ENCODE data around the gene TLX2.
A peak's percentile ranks its signal among the peaks of the same experiment; 100 is the strongest.

Gene TLX2

GRCh38 chr2:74524005-74524404 lies 9.8 kb downstream of the TLX2 start:
- Histone ChIP-seq H3K27me3 (ENCODE audit: control insufficient read depth, insufficient read depth, low read length) (peaks cover 45% of the 10 kb centered on the region), H3K9me3 (ENCODE audit: control insufficient read depth, insufficient read depth, low read length) (no peaks in the 10 kb centered on the region), H3K4me1 (ENCODE audit: control insufficient read depth, insufficient read depth, low read length) (peaks cover 3% of the 10 kb centered on the region), H3K4me3 (ENCODE audit: low read depth, low read length) (no peak overlapping the region), H3K9ac (ENCODE audit: low read depth, low read length) (no peak overlapping the region), H3K36me3 (ENCODE audit: control insufficient read depth, insufficient read depth, low read length) (peaks cover 17% of the 10 kb centered on the region)

- Histone ChIP-seq H3K9me3 (ENCODE audit: control insufficient read depth, insufficient read depth, low read length) (no peaks in the 10 kb centered on the region), H3K36me3 (ENCODE audit: control insufficient read depth, insufficient read depth, low read length) (peaks cover 17% of the 10 kb centered on the region), H3K4me3 (ENCODE audit: low read depth, low read length) (no peak overlapping the region), H3K9ac (ENCODE audit: low read depth, low read length) (no peak overlapping the region), H3K4me1 (ENCODE audit: control insufficient read depth, insufficient read depth, low read length) (peaks cover 3% of the 10 kb centered on the region), H3K27me3 (ENCODE audit: control insufficient read depth, insufficient read depth, low read length) (peaks cover 34% of the 10 kb centered on the region)
Observed at GRCh38 chr2:74524955-74525716, 10.9 kb downstream of the TLX2 start.

- peaks cover 29% of the 10 kb centered on the region for H3K27me3 ChIP-seq (ENCODE audit: control insufficient read depth, insufficient read depth, low read length)
- H3K4me1 ChIP-seq (ENCODE audit: control insufficient read depth, insufficient read depth, low read length) = peaks cover 3% of the 10 kb centered on the region
- H3K4me3 ChIP-seq (ENCODE audit: low read depth, low read length) = no peak within 1 kb of the TSS
- H3K9me3 ChIP-seq (ENCODE audit: control insufficient read depth, insufficient read depth, low read length) = no peaks in the 10 kb centered on the region
- H3K36me3 ChIP-seq (ENCODE audit: control insufficient read depth, insufficient read depth, low read length) = peaks cover 17% of the 10 kb centered on the region
- no peak within 1 kb of the TSS for H3K9ac ChIP-seq (ENCODE audit: low read depth, low read length)
Observed at GRCh38 chr2:74525717-74526648, 11.7 kb downstream of the TLX2 start, which contains the start of gene DQX1. TSS of gene DQX1 (minus strand) at chr2:74526231. CDS start at chr2:74525729, 502 bp downstream.

- no peak overlapping the region for H3K4me3 ChIP-seq (ENCODE audit: low read depth, low read length)
- H3K27me3 ChIP-seq (ENCODE audit: control insufficient read depth, insufficient read depth, low read length) = peaks cover 26% of the 10 kb centered on the region
- no peak overlapping the region for H3K9ac ChIP-seq (ENCODE audit: low read depth, low read length)
- H3K9me3 ChIP-seq (ENCODE audit: control insufficient read depth, insufficient read depth, low read length) = no peaks in the 10 kb centered on the region
- peaks cover 17% of the 10 kb centered on the region for H3K36me3 ChIP-seq (ENCODE audit: control insufficient read depth, insufficient read depth, low read length)
- peaks cover 3% of the 10 kb centered on the region for H3K4me1 ChIP-seq (ENCODE audit: control insufficient read depth, insufficient read depth, low read length)
Observed at GRCh38 chr2:74526649-74527230, 12.5 kb downstream of the TLX2 start.

- Histone ChIP-seq H3K4me3 (ENCODE audit: low read depth, low read length) (no peak overlapping the region), H3K27me3 (ENCODE audit: control insufficient read depth, insufficient read depth, low read length) (peaks cover 16% of the 10 kb centered on the region), H3K9ac (ENCODE audit: low read depth, low read length) (no peak overlapping the region), H3K36me3 (ENCODE audit: control insufficient read depth, insufficient read depth, low read length) (peaks cover 17% of the 10 kb centered on the region), H3K4me1 (ENCODE audit: control insufficient read depth, insufficient read depth, low read length) (peaks cover 3% of the 10 kb centered on the region), H3K9me3 (ENCODE audit: control insufficient read depth, insufficient read depth, low read length) (no peaks in the 10 kb centered on the region)
Observed at GRCh38 chr2:74527741-74528140, 13.5 kb downstream of the TLX2 start.

GRCh38 chr2:74528600-74529356 lies 14.5 kb downstream of the TLX2 start:
- H3K36me3 ChIP-seq (ENCODE audit: control insufficient read depth, insufficient read depth, low read length) = peaks cover 17% of the 10 kb centered on the region
- peak overlapping the region; percentile 87 for H3K9ac ChIP-seq (ENCODE audit: low read depth, low read length)
- no peaks in the 10 kb centered on the region for H3K9me3 ChIP-seq (ENCODE audit: control insufficient read depth, insufficient read depth, low read length)
- H3K4me3 ChIP-seq (ENCODE audit: low read depth, low read length) = peak overlapping the region; percentile 99
- H3K4me1 ChIP-seq (ENCODE audit: control insufficient read depth, insufficient read depth, low read length) = peaks cover 3% of the 10 kb centered on the region
- peaks cover 5% of the 10 kb centered on the region for H3K27me3 ChIP-seq (ENCODE audit: control insufficient read depth, insufficient read depth, low read length)

- Histone ChIP-seq H3K4me3 (ENCODE audit: low read depth, low read length) (peak within 1 kb of the TSS; percentile 99), H3K36me3 (ENCODE audit: control insufficient read depth, insufficient read depth, low read length) (peaks cover 17% of the 10 kb centered on the region), H3K9me3 (ENCODE audit: control insufficient read depth, insufficient read depth, low read length) (no peaks in the 10 kb centered on the region), H3K9ac (ENCODE audit: low read depth, low read length) (peak within 1 kb of the TSS; percentile 87), H3K27me3 (ENCODE audit: control insufficient read depth, insufficient read depth, low read length) (peaks cover 3% of the 10 kb centered on the region), H3K4me1 (ENCODE audit: control insufficient read depth, insufficient read depth, low read length) (peaks cover 3% of the 10 kb centered on the region)
Observed at GRCh38 chr2:74529357-74530238, 15.3 kb downstream of the TLX2 start, which contains the start of the genes AUP1 and HTRA2. TSS of gene AUP1 (minus strand) at chr2:74529706. CDS start at chr2:74529629, 77 bp downstream. TSS of gene HTRA2 (plus strand) at chr2:74529933. CDS start at chr2:74530007, 74 bp downstream.

- Histone ChIP-seq H3K4me3 (ENCODE audit: low read depth, low read length) (peak overlapping the region; percentile 99), H3K36me3 (ENCODE audit: control insufficient read depth, insufficient read depth, low read length) (peaks cover 17% of the 10 kb centered on the region), H3K9ac (ENCODE audit: low read depth, low read length) (peak overlapping the region; percentile 37), H3K27me3 (ENCODE audit: control insufficient read depth, insufficient read depth, low read length) (peaks cover 3% of the 10 kb centered on the region), H3K4me1 (ENCODE audit: control insufficient read depth, insufficient read depth, low read length) (peaks cover 3% of the 10 kb centered on the region), H3K9me3 (ENCODE audit: control insufficient read depth, insufficient read depth, low read length) (no peaks in the 10 kb centered on the region)
Observed at GRCh38 chr2:74530239-74531187, 16.3 kb downstream of the TLX2 start.

GRCh38 chr2:74531666-74532065 lies 17.4 kb downstream of the TLX2 start:
- Histone ChIP-seq H3K4me3 (ENCODE audit: low read depth, low read length) (no peak overlapping the region), H3K9me3 (ENCODE audit: control insufficient read depth, insufficient read depth, low read length) (no peaks in the 10 kb centered on the region), H3K4me1 (ENCODE audit: control insufficient read depth, insufficient read depth, low read length) (peaks cover 3% of the 10 kb centered on the region), H3K27me3 (ENCODE audit: control insufficient read depth, insufficient read depth, low read length) (peaks cover 3% of the 10 kb centered on the region), H3K9ac (ENCODE audit: low read depth, low read length) (no peak overlapping the region), H3K36me3 (ENCODE audit: control insufficient read depth, insufficient read depth, low read length) (peaks cover 13% of the 10 kb centered on the region)

Data from iPS-15b (cell line).